OCI-LY1 (cell line): ENCODE data around the gene WBP1L.

ENCODE experiments used
- H2AFZ ChIP-seq: fragments of 200-600 bp; sonication (generic), shearing (Covaris generic); 2 replicates; pipeline ENCODE4 v1.6.0; 2014; ENCODE audit warnings: antibody characterized with exemption, mild to moderate bottlenecking, low read length
- H3F3A ChIP-seq: fragments of 200-600 bp; sonication (generic), shearing (Covaris generic); 2 replicates; pipeline ENCODE4 v1.6.0; 2014; ENCODE audit warnings: mild to moderate bottlenecking, antibody characterized with exemption, low read length, moderate library complexity; ENCODE audit not compliant: insufficient read depth
- H3K27ac ChIP-seq: fragments of 200-600 bp; sonication (generic); 2 replicates; pipeline ENCODE4 v1.5.1; 2014; ENCODE audit warnings: low read length, mixed run types, mild to moderate bottlenecking, low read depth; ENCODE audit not compliant: poor library complexity, severe bottlenecking
- H3K27me3 ChIP-seq: fragments of 200-600 bp; sonication (generic); 2 replicates; pipeline ENCODE4 v1.6.0; 2014; ENCODE audit warnings: antibody characterized with exemption, mild to moderate bottlenecking, low read length, moderate library complexity; ENCODE audit not compliant: insufficient read depth
- H3K36me3 ChIP-seq: fragments of 200-600 bp; sonication (generic); 2 replicates; pipeline ENCODE4 v1.6.1; 2014; ENCODE audit warnings: mild to moderate bottlenecking, antibody characterized with exemption, low read length, moderate library complexity, mixed read lengths; ENCODE audit not compliant: insufficient read depth
- H3K4me1 ChIP-seq: fragments of 200-600 bp; sonication (generic); 2 replicates; pipeline ENCODE4 v1.5.1; 2014; ENCODE audit warnings: mild to moderate bottlenecking, low read length, moderate library complexity; ENCODE audit not compliant: insufficient read depth, severe bottlenecking
- H3K4me2 ChIP-seq: fragments of 200-600 bp; sonication (generic), shearing (Covaris generic); 2 replicates; pipeline ENCODE4 v1.6.1; 2014; ENCODE audit warnings: low read length
- H3K4me3 ChIP-seq: fragments of 200-600 bp; sonication (generic); 2 replicates; pipeline ENCODE4 v1.5.1; 2014; ENCODE audit warnings: low read length, low read depth, mild to moderate bottlenecking, mixed read lengths; ENCODE audit not compliant: poor library complexity, severe bottlenecking
- H3K79me2 ChIP-seq: fragments of 200-600 bp; shearing (Covaris generic); 2 replicates; pipeline ENCODE4 v1.6.1; 2016; ENCODE audit warnings: mixed run types, low read length, mixed read lengths; ENCODE audit not compliant: insufficient read depth
- H3K9ac ChIP-seq: fragments of 200-600 bp; sonication (generic), shearing (Covaris generic); 2 replicates; pipeline ENCODE4 v1.6.1; 2014; ENCODE audit warnings: mild to moderate bottlenecking, low read length, mixed read lengths
- H3K9me2 ChIP-seq: fragments of 200-600 bp; sonication (generic), shearing (Covaris generic); 2 replicates; pipeline ENCODE4 v1.6.1; 2014; ENCODE audit warnings: low read depth, mild to moderate bottlenecking, low read length, mixed read lengths
- H3K9me3 ChIP-seq: fragments of 200-600 bp; shearing (Covaris generic); 2 replicates; pipeline ENCODE4 v1.6.1; 2014; ENCODE audit warnings: low read length, mixed read lengths
- H4K20me1 ChIP-seq: fragments of 200-600 bp; sonication (generic), shearing (Covaris generic); 2 replicates; pipeline ENCODE4 v1.6.0; 2016; ENCODE audit warnings: mild to moderate bottlenecking, low read length; ENCODE audit not compliant: insufficient read depth
- EZH2 ChIP-seq: fragments of 200-600 bp; sonication (generic), shearing (Covaris generic); IDR thresholded peaks from 2 replicates; pipeline ENCODE4 v1.8.0; 2017; ENCODE audit warnings: borderline replicate concordance, mixed run types, mild to moderate bottlenecking, antibody characterized with exemption, low read length, moderate library complexity, mixed read lengths
- TF ChIP-seq, protein P1 (sequence below): fragments of 200-600 bp; sonication (generic), shearing (Covaris generic); IDR thresholded peaks from 2 replicates; pipeline ENCODE4 v1.5.1; 2017; ENCODE audit warnings: mild to moderate bottlenecking, antibody characterized with exemption, low read length, moderate library complexity, mixed read lengths

WBP1L gene

DNA sequence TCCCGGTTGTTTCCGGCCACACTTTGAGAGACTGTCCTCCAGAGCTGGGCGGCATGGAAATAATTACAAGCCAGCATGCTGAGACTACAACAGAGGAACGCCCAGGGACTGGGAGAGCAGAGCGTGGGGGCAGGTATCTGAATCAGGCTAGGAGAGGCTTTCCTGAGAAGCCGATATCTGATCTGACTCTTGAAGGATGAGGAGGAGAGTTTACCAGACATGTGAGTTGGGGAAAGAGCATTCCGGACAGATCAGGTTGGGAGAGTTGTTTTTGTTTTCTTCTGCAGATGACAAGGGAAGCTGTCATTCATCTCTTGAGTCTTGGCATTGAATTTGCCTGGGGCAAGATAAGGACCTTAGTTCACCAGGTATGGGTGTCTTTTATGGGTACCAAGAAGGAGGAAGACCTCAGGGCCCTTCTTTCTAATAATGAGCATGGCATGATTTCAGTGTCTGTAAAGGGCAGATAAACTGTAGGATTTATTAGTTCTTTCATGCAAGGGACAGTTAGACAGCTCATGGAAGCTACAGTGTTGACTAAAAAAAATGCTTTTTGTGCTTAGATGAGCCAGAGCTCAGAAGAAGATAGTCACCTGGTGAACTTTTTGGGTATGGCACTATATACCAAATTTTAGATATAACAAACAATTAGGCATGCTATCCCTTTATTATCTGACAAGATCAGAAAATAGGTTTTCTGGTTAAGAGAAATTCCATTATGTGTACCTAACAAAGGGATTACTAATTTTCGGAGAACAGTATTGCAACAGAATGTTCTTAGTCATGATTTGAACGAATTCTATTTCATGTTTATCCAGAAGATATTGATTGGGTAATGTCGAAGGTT, 36.2 kb downstream of the WBP1L start:
- TF ChIP-seq, protein P1, sequence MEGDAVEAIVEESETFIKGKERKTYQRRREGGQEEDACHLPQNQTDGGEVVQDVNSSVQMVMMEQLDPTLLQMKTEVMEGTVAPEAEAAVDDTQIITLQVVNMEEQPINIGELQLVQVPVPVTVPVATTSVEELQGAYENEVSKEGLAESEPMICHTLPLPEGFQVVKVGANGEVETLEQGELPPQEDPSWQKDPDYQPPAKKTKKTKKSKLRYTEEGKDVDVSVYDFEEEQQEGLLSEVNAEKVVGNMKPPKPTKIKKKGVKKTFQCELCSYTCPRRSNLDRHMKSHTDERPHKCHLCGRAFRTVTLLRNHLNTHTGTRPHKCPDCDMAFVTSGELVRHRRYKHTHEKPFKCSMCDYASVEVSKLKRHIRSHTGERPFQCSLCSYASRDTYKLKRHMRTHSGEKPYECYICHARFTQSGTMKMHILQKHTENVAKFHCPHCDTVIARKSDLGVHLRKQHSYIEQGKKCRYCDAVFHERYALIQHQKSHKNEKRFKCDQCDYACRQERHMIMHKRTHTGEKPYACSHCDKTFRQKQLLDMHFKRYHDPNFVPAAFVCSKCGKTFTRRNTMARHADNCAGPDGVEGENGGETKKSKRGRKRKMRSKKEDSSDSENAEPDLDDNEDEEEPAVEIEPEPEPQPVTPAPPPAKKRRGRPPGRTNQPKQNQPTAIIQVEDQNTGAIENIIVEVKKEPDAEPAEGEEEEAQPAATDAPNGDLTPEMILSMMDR: no peak
- no peak for TF ChIP-seq EZH2
- Histone ChIP-seq H4K20me1 (no peaks in the 10 kb centered on the region), H3K4me2 (no peak overlapping the region), H3K4me3 (no peak overlapping the region), H3K27me3 (no peaks in the 10 kb centered on the region), H3K27ac (no peak overlapping the region), H3K9ac (no peak overlapping the region), H3K9me2 (no peaks in the 10 kb centered on the region), H3K9me3 (no peaks in the 10 kb centered on the region), H3K79me2 (no peaks in the 10 kb centered on the region), H3K36me3 (no peaks in the 10 kb centered on the region), H2AFZ (no peak overlapping the region), H3F3A (no peaks in the 10 kb centered on the region), H3K4me1 (peaks cover 13% of the 10 kb centered on the region)

DNA sequence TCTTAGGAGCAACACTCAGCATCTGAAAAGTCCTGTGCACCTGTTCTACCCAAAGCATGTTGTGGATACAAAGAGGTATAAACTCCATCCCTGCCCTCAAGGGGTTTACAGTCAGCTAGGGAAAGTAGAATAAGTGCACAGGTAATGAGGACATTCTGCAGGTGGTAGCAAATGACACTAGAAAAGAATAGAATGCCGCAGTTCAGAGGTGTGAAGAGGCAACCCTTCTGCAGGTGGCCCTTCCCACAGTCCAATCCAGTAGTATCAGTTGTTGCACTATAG, 36.7 kb downstream of the WBP1L start:
- no peaks in the 10 kb centered on the region for H4K20me1 ChIP-seq
- no peaks in the 10 kb centered on the region for H3K36me3 ChIP-seq
- TF ChIP-seq EZH2: no peak
- TF ChIP-seq, protein P1: no peak
- no peak overlapping the region for H3K27ac ChIP-seq
- H3K27me3 ChIP-seq: no peaks in the 10 kb centered on the region
- H3K79me2 ChIP-seq: no peaks in the 10 kb centered on the region
- H3K9me2 ChIP-seq: no peaks in the 10 kb centered on the region
- H3K9me3 ChIP-seq: no peaks in the 10 kb centered on the region
- no peak overlapping the region for H2AFZ ChIP-seq
- H3F3A ChIP-seq: no peaks in the 10 kb centered on the region
- no peak overlapping the region for H3K4me3 ChIP-seq
- peaks cover 13% of the 10 kb centered on the region for H3K4me1 ChIP-seq
- H3K4me2 ChIP-seq: no peak overlapping the region
- no peak overlapping the region for H3K9ac ChIP-seq

DNA sequence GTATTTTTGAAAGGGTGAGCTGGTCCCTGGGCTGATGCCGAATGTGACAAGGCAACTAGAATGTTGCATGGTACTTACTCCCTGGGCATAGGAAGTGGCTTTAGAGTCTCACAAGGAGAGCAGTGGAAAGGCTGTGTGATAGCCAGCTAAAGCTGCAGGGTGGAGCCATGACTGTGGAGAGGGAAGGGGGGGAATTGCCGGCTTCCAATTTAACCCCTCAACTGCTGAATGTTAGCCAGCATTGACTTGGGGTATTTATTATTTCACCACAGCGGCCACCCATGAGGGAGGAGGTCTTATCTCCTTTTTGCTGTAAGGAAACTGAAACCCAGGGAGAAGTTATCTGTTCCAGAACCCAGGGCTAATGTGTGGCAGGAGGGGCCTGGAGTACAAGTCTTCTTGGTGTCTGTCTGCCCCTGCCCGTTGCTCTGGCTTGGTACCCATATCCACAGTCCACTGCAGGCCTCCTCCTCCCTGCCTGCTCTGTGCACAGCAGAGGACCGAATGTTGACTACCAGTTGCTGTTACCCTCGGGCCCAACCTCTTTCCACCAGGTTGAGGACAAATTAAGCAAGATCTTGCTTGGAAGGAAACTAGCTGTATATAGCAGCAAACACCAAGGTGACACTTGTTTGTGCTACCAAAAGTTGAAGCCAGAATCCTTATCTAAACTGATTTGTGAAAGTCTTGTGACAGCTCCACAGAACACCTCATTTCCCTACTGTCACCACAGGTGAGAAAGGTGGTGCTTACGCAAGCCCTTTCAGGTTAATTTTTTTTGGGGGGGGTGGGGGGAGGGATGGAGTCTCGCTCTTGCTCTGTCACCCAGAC, 37.6 kb downstream of the WBP1L start:
- peaks cover 7% of the 10 kb centered on the region for H3K4me1 ChIP-seq
- H3K9me3 ChIP-seq: no peaks in the 10 kb centered on the region
- H2AFZ ChIP-seq: no peak overlapping the region
- no peak overlapping the region for H3K27ac ChIP-seq
- no peak overlapping the region for H3K9ac ChIP-seq
- H4K20me1 ChIP-seq: no peaks in the 10 kb centered on the region
- H3K9me2 ChIP-seq: no peaks in the 10 kb centered on the region
- no peaks in the 10 kb centered on the region for H3K36me3 ChIP-seq
- no peaks in the 10 kb centered on the region for H3F3A ChIP-seq
- H3K4me3 ChIP-seq: no peak overlapping the region
- H3K27me3 ChIP-seq: no peaks in the 10 kb centered on the region
- no peaks in the 10 kb centered on the region for H3K79me2 ChIP-seq
- H3K4me2 ChIP-seq: no peak overlapping the region
- TF ChIP-seq EZH2: no peak
- TF ChIP-seq, protein P1: no peak
